EL (cell line): ENCODE results near the gene SELENOV.
"Not testable (repeated sequence)": the region's sequence is repeated elsewhere in the genome, so short reads cannot be mapped to it uniquely, and the experiment has no call there.

ENCODE experiments used
- DNase-seq: peaks from one replicate; pipeline ENCODE4 v3.0.0-alpha.2; 2016

Gene SELENOV, protein sequence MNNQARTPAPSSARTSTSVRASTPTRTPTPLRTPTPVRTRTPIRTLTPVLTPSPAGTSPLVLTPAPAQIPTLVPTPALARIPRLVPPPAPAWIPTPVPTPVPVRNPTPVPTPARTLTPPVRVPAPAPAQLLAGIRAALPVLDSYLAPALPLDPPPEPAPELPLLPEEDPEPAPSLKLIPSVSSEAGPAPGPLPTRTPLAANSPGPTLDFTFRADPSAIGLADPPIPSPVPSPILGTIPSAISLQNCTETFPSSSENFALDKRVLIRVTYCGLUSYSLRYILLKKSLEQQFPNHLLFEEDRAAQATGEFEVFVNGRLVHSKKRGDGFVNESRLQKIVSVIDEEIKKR

DNA sequence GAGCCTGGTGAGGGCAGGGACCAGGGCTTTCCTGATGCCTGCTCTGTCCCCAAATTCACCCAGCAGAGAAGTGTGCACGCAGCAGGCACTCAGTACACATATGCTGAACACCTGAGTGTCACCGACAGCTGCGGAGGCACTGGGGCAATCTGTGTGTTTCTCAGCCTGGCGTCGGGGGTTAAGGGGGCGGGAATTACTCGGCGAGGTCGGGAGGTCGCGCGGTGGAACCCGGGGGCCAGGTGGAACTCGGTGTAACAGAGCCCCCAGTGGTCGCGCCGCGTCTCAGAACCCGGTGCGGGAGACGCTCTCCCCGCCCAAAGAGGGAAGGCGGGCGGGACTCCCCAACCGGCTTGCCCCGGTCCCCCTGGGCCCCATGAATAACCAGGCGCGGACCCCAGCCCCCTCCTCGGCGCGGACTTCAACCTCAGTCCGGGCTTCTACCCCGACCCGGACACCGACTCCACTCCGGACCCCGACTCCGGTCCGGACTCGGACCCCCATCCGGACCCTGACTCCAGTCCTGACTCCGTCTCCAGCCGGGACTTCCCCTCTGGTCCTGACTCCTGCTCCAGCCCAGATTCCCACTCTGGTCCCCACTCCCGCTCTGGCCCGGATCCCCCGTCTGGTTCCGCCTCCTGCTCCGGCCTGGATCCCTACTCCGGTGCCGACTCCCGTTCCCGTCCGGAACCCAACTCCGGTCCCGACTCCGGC lies at the start of gene SELENOV:
Gene SELENOV, plus strand, starts transcription at position 300 of the 711 bp plus-strand sequence. Its CDS starts 74 bp downstream, at position 374.
- DNase-seq, result no peak

- DNase-seq, result no peak
These were observed 48.8 kb upstream of the SELENOV start for GRCh38 chr19:39465956-39466747.

DNA sequence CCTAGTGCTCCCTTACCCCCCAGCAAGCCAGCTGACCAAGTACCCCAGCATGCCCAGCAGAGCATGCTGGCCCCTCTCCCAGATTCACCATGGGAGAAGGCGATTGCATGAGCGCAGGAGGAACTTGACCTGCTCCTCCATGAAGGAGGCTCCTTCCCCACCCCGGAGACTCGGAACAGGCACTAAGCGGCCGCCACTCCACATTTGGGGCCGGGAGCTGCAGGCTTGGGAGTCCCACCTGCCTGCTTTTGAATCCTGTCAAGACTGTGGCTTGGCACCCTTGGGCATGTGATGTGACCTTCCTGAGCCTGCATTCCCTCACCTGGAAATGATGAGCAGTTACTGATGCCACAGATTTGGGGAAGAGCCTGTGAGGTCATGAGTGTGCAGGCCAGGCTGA lies 47.0 kb upstream of the SELENOV start:
- no peak for DNase-seq

DNA sequence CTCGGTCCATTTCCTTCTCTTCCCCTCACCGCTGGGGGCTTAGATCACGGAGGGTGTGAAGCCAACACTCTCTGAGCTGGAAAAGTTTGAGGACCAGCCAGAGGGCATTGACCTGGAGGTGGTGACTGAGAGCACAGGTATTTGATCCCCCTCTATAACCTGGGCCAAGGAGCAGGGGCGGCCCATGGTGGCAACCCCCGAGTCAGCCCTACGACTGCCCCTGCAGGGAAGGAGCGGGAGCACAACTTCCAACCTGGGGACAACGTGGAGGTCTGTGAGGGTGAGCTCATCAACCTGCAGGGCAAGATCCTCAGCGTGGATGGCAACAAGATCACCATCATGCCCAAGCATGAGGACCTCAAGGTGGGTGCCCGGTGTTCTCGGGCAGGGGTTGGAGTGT lies 45.9 kb upstream of the SELENOV start:
- no peak for DNase-seq

- no peak for DNase-seq
These were observed 45.4 kb upstream of the SELENOV start for GRCh38 chr19:39469567-39469966.

DNA sequence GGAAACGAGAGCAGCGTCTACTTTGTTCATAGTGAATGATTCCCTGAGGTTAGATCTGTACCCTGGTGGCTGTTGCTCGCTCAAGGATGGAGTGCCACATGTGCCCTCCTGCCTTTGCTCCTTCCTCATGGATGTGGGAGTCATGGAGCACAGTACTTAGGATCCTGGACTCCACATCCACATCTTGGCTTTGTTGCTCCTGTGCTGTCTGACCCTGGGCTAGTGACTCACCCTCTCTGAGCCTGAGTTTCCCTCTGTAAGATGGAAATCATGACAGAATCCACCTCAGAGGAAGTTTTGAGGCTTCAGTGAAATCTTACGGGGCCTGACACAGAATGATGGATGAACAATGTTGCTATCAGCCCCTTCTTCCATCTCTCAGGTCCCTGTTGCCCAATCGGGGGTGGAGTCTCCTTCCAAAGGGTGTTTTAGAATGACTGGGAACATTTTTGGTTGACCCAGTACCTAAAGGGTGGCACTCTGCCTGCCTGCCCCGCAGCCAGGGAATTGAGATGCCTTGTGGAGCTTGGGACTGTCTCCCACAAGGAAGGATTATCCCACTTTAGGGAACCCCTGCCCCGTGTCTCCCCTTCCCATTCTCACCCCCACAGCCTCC lies 44.1 kb upstream of the SELENOV start:
- DNase-seq, result no peak

GRCh38 chr19:39471756-39472536 lies 43.0 kb upstream of the SELENOV start:
- DNase-seq, result no peak

- no peak for DNase-seq
These were observed 42.0 kb upstream of the SELENOV start for GRCh38 chr19:39472746-39473442.

GRCh38 chr19:39473443-39473960 lies 41.4 kb upstream of the SELENOV start:
- no peak for DNase-seq

DNA sequence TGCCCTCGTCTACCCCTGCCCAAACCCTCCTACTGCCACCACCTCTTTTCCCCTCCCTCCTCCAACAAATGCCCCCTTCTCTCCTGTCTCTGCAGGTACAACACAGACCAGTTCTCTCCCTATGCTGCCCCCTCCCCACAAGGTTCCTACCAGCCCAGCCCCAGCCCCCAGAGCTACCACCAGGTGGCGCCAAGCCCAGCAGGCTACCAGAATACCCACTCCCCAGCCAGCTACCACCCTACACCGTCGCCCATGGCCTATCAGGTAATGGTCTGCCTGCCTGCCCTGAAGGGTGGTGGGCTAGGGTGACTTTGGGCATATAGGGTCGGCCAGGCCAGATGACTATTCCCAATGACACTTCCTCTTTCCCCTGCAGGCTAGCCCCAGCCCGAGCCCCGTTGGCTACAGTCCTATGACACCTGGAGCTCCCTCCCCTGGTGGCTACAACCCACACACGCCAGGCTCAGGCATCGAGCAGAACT lies 40.8 kb upstream of the SELENOV start:
- DNase-seq, result peak; percentile 21

GRCh38 chr19:39475748-39476147 lies 39.2 kb upstream of the SELENOV start:
- no peak for DNase-seq

DNA sequence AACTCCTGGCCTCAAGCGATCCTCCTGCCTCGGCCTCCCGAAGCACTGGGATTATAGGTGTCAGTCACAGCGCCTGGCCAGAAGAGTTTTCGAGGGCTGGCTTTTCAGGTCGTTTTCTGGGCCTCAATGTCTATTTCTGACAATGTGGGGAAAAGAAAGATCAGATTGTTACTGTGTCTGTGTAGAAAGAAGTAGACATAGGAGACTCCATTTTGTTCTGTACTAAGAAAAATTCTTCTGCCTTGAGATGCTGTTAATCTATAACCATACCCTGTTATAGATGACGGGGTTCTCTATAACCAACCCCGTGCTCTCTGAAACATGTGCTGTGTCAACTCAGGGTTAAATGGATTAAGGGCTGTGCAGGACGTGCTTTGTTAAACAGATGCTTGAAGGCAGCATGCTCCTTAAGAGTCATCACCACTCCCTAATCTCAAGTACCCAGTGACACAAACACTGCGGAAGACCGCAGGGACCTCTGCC lies 35.6 kb upstream of the SELENOV start:
- not testable (repeated sequence) for DNase-seq

GRCh38 chr19:39479916-39480315 lies 35.0 kb upstream of the SELENOV start:
- DNase-seq, result no peak

- peak; percentile 97 for DNase-seq
These were observed 34.4 kb upstream of the SELENOV start, which contains the start of gene TIMM50 for GRCh38 chr19:39480337-39481228. Gene TIMM50, plus strand, starts transcription at chr19:39480838. Its CDS starts 16 bp downstream, at chr19:39480854.

DNA sequence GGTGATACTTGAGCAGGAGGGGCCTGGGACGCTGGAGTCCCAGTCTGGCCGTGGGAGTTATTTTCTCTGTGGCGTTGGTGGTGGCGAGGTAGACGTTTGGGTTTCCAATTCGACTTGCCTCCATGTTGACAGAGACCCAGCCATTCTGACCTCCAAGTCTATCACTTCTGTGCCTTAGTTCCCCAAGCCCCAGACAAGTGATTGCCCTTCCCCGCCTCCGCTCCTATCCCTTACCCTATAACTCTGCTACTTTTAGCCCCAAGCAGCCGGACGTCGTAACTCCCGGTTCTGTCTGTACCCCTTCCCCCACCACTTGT lies 33.8 kb upstream of the SELENOV start:
- no peak for DNase-seq

- DNase-seq, result no peak
These were observed 33.3 kb upstream of the SELENOV start for GRCh38 chr19:39481676-39482075.

- no peak for DNase-seq
These were observed 31.8 kb upstream of the SELENOV start for GRCh38 chr19:39483141-39483540.

GRCh38 chr19:39489756-39490155 lies 25.2 kb upstream of the SELENOV start:
- no peak for DNase-seq

GRCh38 chr19:39492225-39492624 lies 22.7 kb upstream of the SELENOV start:
- DNase-seq, result no peak

GRCh38 chr19:39492788-39493187 lies 22.2 kb upstream of the SELENOV start:
- DNase-seq, result no peak
